Measurements from ENCODE around the gene LPP. TPM values are rescaled to one million over a fixed set of nuclear protein-coding genes. Genes with fewer than 3 reads are reported as not detected.

The LPP gene
- polyA plus RNA-seq, 2 of the 4 experiments (the other 2 are of a cell fraction) = 11.0 to 30.8 TPM

DNA sequence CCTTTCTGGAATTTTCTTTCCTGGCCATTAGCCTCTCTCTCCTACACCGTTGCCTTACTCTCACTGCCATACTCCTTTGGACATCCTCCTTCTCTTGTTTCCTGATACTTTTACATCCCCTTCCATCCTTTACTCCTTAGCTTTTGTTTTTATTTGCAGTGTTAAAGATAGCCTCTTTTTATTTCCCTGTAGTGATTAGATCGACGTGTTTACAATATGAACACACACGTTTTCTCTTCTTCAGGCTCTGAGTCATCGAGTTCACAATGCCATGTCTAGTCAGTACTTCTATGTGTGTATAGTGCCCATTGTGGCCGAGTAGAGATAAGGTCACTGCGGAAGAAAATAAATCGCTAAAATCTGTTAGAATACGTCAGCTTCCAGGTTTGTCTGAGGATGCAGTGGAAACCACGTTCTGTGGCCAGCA, 208.5 kb downstream of the LPP start:
- peak overlapping the region; percentile 70 for H3K4me2 ChIP-seq
- H3K27ac ChIP-seq = peak overlapping the region; percentile 37 to 46; a peak in 5 of 6 replicates
- CTCF ChIA-PET = interaction anchor here (0.6 to 1.5 kb wide), 11 partner anchors 13 to 620 kb away, joined by 3 to 4 read pairs (median 3); no protein-coding TSS in a partner anchor
- no peak overlapping the region for H3K4me3 ChIP-seq
- TF ChIP-seq JUNB (IDR thresholded peaks at IDR 0.05) (0 out of 2 replicates have a peak, but pooled peaks have one; percentile 47), MAFK (IDR thresholded peaks at IDR 0.05; ENCODE audit: partially characterized antibody) (peak; percentile 35), FOXS1 (CRISPR knock-in tag; IDR thresholded peaks at IDR 0.05) (0 out of 2 replicates have a peak, but pooled peaks have one; percentile 11), CTCF (IDR thresholded peaks at IDR 0.05) (peak; percentile 13; the same call in 2 of the 3 replicates), RAD21 (conservative IDR thresholded peaks at IDR 0.05 in 1 of 2, IDR thresholded peaks at IDR 0.05 in 1 of 2) (peak; percentile 43 to 49; a peak in 3 of 5 replicates), BHLHE40 (IDR thresholded peaks at IDR 0.05; ENCODE audit: low read depth, low read length) (no peak), HEYL (CRISPR knock-in tag; IDR thresholded peaks at IDR 0.05) (no peak), FOSL2 (IDR thresholded peaks at IDR 0.05) (0 out of 2 replicates have a peak, but pooled peaks have one; percentile 26), FOSL2 (CRISPR knock-in tag; IDR thresholded peaks at IDR 0.05) (peak; percentile 92), CEBPB (IDR thresholded peaks at IDR 0.05) (peak in 1 of 2 experiments; percentile 5; a peak in 1 of 4 replicates), RFX5 (IDR thresholded peaks at IDR 0.05) (no peak), CHD4 (IDR thresholded peaks at IDR 0.05; ENCODE audit: borderline replicate concordance) (no peak), EHF (CRISPR knock-in tag; IDR thresholded peaks at IDR 0.05) (no peak), GATA3 (IDR thresholded peaks at IDR 0.05; ENCODE audit: borderline replicate concordance) (peak; percentile 72), SMC3 (IDR thresholded peaks at IDR 0.05) (peak; percentile 44), MYC (IDR thresholded peaks at IDR 0.05; ENCODE audit: borderline replicate concordance, low read length) (0 out of 2 replicates have a peak, but pooled peaks have one; percentile 52)
- DNase-seq (ENCODE audit: low read depth in 1 of 2, low spot score in 1 of 2) (peak; percentile 50 to 91), ATAC-seq (peak; percentile 97), FAIRE-seq (no peak)
- 3% methylated on average over 9 of the region's 10 CpGs for WGBS (ENCODE audit: missing lambda C conversion rate)
- H3K9me3 ChIP-seq = no peaks in the 10 kb centered on the region
- peaks cover 50% of the 10 kb centered on the region for H3K4me1 ChIP-seq
- POLR2A ChIA-PET = no interaction called here

GRCh38 chr3:188365184-188365583, 211.2 kb downstream of the LPP start:
- Histone ChIP-seq H3K4me3 (no peak overlapping the region), H3K4me2 (no peak overlapping the region), H3K27ac (no peak overlapping the region), H3K9me3 (no peaks in the 10 kb centered on the region), H3K4me1 (peaks cover 44% of the 10 kb centered on the region)
- ChIA-PET POLR2A (interaction anchor here (0.6 kb wide), 1 partner anchor 158 kb away, joined by 6 read pairs; no protein-coding TSS in a partner anchor), CTCF (interaction anchor here (0.6 to 3.1 kb wide), 4 partner anchors 14 to 652 kb away, joined by 3 to 8 read pairs (median 3); no protein-coding TSS in a partner anchor)
- 96% methylated on average over 5 of the region's 5 CpGs for WGBS (ENCODE audit: missing lambda C conversion rate)
- ATAC-seq (no peak), FAIRE-seq (no peak), DNase-seq (ENCODE audit: low read depth in 1 of 2, low spot score in 1 of 2) (no peak)
- TF ChIP-seq MAX (IDR thresholded peaks at IDR 0.05) = no peak
- no peak for TF ChIP-seq HDAC2 (IDR thresholded peaks at IDR 0.05)
- no peak for TF ChIP-seq NPAS2 (CRISPR knock-in tag; IDR thresholded peaks at IDR 0.05; ENCODE audit: borderline replicate concordance)
- TF ChIP-seq ELK1 (IDR thresholded peaks at IDR 0.05; ENCODE audit: low read depth, low read length) = no peak
- TF ChIP-seq CBX8 (IDR thresholded peaks at IDR 0.05) = no peak
- TF ChIP-seq FOXS1 (CRISPR knock-in tag; IDR thresholded peaks at IDR 0.05) = no peak
- TF ChIP-seq EP300 (IDR thresholded peaks at IDR 0.05) = no peak
- TF ChIP-seq BCL3 (IDR thresholded peaks at IDR 0.05) = no peak
- TF ChIP-seq RNF2 (IDR thresholded peaks at IDR 0.05; ENCODE audit: borderline replicate concordance, low read depth) = no peak
- TF ChIP-seq, protein P1, sequence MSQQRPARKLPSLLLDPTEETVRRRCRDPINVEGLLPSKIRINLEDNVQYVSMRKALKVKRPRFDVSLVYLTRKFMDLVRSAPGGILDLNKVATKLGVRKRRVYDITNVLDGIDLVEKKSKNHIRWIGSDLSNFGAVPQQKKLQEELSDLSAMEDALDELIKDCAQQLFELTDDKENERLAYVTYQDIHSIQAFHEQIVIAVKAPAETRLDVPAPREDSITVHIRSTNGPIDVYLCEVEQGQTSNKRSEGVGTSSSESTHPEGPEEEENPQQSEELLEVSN (IDR thresholded peaks at IDR 0.05; ENCODE audit: borderline replicate concordance, low read depth) = no peak
- no peak for TF ChIP-seq HOXB13 (CRISPR knock-in tag; IDR thresholded peaks at IDR 0.05; ENCODE audit: low read depth)
- no peak for TF ChIP-seq TFCP2L1 (CRISPR knock-in tag; IDR thresholded peaks at IDR 0.05)
- TF ChIP-seq POLR2A (IDR thresholded peaks at IDR 0.05; ENCODE audit: low read length) = no peak
- TF ChIP-seq EHF (CRISPR knock-in tag; IDR thresholded peaks at IDR 0.05) = no peak
- no peak for TF ChIP-seq HOXB5 (CRISPR knock-in tag; IDR thresholded peaks at IDR 0.05)
- TF ChIP-seq ZFP36 (IDR thresholded peaks at IDR 0.05; ENCODE audit: borderline replicate concordance, partially characterized antibody) = no peak
